Rectal smooth muscle tissue (tissue), 1 donor: ENCODE results near the gene OR14I1.
"Not testable (repeated sequence)": the region's sequence is repeated elsewhere in the genome, so short reads cannot be mapped to it uniquely, and the experiment has no call there.

Experiments used
- H3K27ac ChIP-seq: one replicate; pipeline ENCODE4 v1.7.0; 2013; ENCODE audit warnings: low read depth, low read length, inconsistent platforms
- H3K27me3 ChIP-seq: one replicate; pipeline ENCODE4 v1.7.0; 2013; ENCODE audit warnings: low read length; ENCODE audit not compliant: control insufficient read depth, insufficient read depth
- H3K36me3 ChIP-seq: one replicate; pipeline ENCODE4 v1.7.0; 2013; ENCODE audit warnings: low read length; ENCODE audit not compliant: control insufficient read depth, insufficient read depth
- H3K4me1 ChIP-seq: one replicate; pipeline ENCODE4 v1.7.0; 2013; ENCODE audit warnings: low read length; ENCODE audit not compliant: control insufficient read depth, insufficient read depth
- H3K4me3 ChIP-seq: one replicate; pipeline ENCODE4 v1.7.0; 2013; ENCODE audit warnings: low read length
- H3K9ac ChIP-seq: one replicate; pipeline ENCODE4 v1.7.0; 2013; ENCODE audit warnings: low read length

OR14I1 gene

DNA sequence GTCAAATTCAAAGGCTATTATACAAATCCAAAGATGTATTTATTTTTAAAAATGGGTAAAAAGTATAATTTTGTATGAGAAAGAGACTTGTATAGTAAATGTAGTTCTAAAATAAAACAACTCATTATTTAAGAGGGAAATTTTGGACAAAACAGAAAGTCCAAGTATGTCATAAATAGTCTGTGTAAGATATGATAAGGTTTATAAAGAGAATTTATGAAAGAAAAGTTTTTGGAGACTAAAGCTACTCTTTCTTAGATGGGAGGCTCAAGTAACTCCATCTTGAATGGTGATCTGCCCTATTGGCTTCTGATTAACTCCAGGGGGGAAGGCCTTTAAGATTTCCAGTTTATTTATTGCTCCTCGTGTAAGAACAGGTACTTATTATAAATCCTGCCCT is 32.6 kb downstream of the OR14I1 start:
- Histone ChIP-seq H3K4me1 (no peaks in the 10 kb centered on the region), H3K36me3 (no peaks in the 10 kb centered on the region), H3K27ac (no peak overlapping the region), H3K4me3 (no peak overlapping the region), H3K9ac (no peak overlapping the region), H3K27me3 (no peaks in the 10 kb centered on the region)

DNA sequence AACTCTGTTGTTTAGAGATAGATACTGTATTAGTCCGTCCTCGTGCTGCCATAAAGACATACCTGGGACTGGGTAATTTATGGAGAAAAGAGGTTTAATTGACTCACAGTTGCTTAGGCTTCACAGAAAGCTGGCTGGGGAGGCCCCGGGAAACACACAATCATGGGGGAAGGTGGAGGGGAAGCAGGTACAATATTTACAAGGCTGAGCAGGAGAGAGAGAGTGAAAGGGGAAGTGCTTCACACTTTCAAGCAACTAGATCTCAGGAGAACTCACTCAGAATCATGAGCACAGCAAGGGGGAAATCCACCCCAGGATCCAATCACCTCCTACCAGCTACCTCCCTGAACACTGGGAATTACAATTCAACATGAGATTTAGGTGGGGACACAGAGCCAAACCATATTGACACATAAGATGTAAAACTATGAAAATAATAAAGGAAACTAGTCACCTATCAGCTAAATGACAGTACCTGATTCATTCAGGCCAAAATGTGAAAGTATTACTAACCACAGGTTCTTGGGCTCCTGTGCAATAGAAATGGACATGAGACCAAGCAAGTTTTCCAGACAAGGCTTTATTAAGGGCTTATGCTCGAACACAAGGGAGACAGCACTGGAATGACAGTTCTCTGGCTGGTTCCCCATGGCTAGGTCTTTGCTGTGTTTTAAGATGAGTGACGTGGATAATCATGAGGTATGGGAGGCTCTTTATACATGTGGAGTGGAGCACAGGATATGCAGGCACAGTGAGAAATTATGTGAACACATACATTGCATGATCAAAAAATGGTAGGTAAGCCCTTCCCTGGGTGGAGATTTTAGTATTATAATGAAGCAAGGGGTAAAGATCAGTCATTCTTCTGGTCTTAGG is 38.9 kb downstream of the OR14I1 start:
- H3K9ac ChIP-seq, H3K27me3 ChIP-seq, H3K4me3 ChIP-seq, H3K36me3 ChIP-seq, H3K27ac ChIP-seq, H3K4me1 ChIP-seq: not testable (repeated sequence)

DNA sequence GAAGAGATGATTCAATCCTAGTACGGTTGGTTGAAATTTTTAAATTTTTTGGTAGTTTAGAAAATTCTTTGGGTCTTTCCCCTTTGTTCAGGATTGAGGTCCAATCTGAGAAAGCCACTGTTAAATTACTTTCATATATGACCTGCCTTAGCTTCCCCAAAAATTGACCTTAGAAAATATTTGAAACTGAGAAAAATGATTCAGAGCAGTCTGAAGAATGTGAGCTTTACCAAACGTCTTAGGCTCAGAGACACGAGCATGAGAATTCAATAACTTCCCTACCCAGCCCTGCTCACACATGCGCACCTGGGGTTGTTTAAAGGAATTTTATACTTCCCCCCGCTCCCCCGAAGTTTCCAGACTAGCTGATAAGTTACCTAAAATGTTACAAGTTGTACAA is 45.8 kb downstream of the OR14I1 start:
- H3K4me1 ChIP-seq, H3K4me3 ChIP-seq, H3K9ac ChIP-seq, H3K27ac ChIP-seq, H3K27me3 ChIP-seq, H3K36me3 ChIP-seq: not testable (repeated sequence)

DNA sequence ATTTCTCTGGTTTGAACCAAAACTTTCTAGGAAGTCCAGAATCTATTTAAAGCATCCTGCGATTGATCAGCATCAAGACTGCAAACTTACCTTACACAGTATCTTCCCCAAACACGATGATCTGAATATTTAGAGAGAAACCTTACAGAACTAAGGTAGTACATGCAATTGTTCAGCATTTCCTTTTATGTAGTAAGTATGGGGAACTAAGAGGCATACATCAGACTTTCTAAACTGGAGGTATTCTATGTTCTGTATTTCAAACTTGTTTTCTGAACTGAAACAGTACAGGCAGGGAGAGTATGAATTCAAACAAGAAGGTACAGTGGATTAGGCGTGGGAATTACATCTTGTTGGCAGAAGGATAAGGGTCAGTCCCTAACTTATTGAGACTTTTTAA is 47.2 kb downstream of the OR14I1 start, which contains the start of gene OR2T27:
OR2T27 (minus strand) TSS at position 175 of the 400 bp plus-strand sequence. CDS start 4,644 bp downstream, outside the sequence.
- not testable (repeated sequence) for H3K4me1 ChIP-seq, H3K9ac ChIP-seq

More for the DNA sequence above, 47.2 kb downstream of the OR14I1 start, which contains the start of gene OR2T27:
- H3K36me3 ChIP-seq, H3K27ac ChIP-seq, H3K4me3 ChIP-seq, H3K27me3 ChIP-seq: not testable (repeated sequence)
